H1 (cell line): ENCODE data around the gene NRXN3. TPM values are rescaled to one million over a fixed set of nuclear protein-coding genes. Genes with fewer than 3 reads are reported as not detected.

Source experiments
- CBX5 ChIP-seq: fragments of 300-800, 300-1000 bp; sonication (generic); IDR thresholded peaks from 2 replicates; pipeline ENCODE4 v1.7.1; 2016; ENCODE audit warnings: antibody characterized with exemption, low read length, low read depth
- CHD1 ChIP-seq: IDR thresholded peaks from 2 replicates; pipeline ENCODE4 v1.6.1; 2012; ENCODE audit warnings: low read depth, low read length, improper control_type of control experiment
- HDAC6 ChIP-seq: IDR thresholded peaks from one replicate; pipeline ENCODE4 v1.7.1; 2012; ENCODE audit warnings: low read depth, mild to moderate bottlenecking, inconsistent platforms, low read length, moderate library complexity
- NRF1 ChIP-seq: IDR thresholded peaks from 2 replicates; pipeline ENCODE4 v1.6.1; 2011; ENCODE audit warnings: mild to moderate bottlenecking, low read depth, low read length, improper control_type of control experiment
- RFX5 ChIP-seq: IDR thresholded peaks from 2 replicates; pipeline ENCODE4 v1.6.1; 2011; ENCODE audit warnings: low read depth, low read length, improper control_type of control experiment, borderline replicate concordance
- SP4 ChIP-seq: IDR thresholded peaks from 2 replicates; pipeline ENCODE4 v1.6.1; 2012; ENCODE audit warnings: low read length, inconsistent platforms
- polyA plus RNA-seq, 7 experiments: library from polyadenylated mRNA; depleted of rRNA in 3 of 7; stranded (reverse) in 5 of 7; unstranded in 2 of 7; fragments of >200 nt in 5 of 7; fragments of 200-250 nt in 2 of 7; gene quantifications; 1 replicate in 5 of 7; 2 replicates in 1 of 7; 4 replicates in 1 of 7; pipeline versions ENCODE4 v1.2.1 to v1.2.3, GENCODE V29; 2011 to 2013; ENCODE audit warnings: missing spikeins in 2 of 7, mixed read lengths in 2 of 7
- total RNA-seq: library from RNA; stranded (reverse); fragmentation: NEBNext Ultra II Directional; extraction: Animal tissue kit (Norgen Biotek cat#: 25700); gene quantifications from 2 replicates; pipeline ENCODE4 v1.2.1, GENCODE V29; 2021
- TF ChIP-seq, protein P1 (sequence below): fragments of 300-600 bp; sonication (generic); IDR thresholded peaks from 2 replicates; pipeline ENCODE4 v1.7.1; 2012; ENCODE audit warnings: low read length, moderate library complexity, mild to moderate bottlenecking, inconsistent platforms; ENCODE audit not compliant: insufficient replicate concordance

The NRXN3 gene
- total and polyA plus RNA-seq, 2 of the 8 experiments (the other 6 are each of a cell fraction or from before 2014, with no cell fraction given), result 2.6 to 4.1 TPM

DNA sequence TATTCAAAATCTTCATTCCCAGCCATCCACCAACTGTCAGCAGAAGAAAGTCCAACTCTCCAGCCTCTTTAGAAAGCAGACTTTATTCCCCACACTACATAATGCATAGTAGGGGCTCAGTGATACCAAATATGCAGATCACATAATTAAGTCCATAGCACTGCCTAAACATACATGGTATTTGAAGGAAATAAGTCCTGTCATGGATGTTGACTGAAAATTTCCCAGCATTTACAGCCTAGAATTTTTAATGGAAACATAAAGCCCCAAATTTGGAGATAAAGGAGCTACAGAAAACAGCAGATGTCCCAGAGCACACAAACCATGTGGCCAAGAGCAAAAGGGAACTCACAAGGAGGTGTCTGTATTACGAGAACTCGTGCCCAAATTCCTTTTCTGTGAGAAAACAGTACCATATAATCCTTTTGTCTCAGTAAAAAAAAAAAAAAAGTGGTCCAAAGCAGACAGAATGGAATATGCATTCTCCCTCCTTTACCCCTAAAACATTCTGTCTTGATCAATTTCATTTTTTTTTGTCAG lies 920.5 kb downstream of the NRXN3 start (continued):
- TF ChIP-seq, protein P1, sequence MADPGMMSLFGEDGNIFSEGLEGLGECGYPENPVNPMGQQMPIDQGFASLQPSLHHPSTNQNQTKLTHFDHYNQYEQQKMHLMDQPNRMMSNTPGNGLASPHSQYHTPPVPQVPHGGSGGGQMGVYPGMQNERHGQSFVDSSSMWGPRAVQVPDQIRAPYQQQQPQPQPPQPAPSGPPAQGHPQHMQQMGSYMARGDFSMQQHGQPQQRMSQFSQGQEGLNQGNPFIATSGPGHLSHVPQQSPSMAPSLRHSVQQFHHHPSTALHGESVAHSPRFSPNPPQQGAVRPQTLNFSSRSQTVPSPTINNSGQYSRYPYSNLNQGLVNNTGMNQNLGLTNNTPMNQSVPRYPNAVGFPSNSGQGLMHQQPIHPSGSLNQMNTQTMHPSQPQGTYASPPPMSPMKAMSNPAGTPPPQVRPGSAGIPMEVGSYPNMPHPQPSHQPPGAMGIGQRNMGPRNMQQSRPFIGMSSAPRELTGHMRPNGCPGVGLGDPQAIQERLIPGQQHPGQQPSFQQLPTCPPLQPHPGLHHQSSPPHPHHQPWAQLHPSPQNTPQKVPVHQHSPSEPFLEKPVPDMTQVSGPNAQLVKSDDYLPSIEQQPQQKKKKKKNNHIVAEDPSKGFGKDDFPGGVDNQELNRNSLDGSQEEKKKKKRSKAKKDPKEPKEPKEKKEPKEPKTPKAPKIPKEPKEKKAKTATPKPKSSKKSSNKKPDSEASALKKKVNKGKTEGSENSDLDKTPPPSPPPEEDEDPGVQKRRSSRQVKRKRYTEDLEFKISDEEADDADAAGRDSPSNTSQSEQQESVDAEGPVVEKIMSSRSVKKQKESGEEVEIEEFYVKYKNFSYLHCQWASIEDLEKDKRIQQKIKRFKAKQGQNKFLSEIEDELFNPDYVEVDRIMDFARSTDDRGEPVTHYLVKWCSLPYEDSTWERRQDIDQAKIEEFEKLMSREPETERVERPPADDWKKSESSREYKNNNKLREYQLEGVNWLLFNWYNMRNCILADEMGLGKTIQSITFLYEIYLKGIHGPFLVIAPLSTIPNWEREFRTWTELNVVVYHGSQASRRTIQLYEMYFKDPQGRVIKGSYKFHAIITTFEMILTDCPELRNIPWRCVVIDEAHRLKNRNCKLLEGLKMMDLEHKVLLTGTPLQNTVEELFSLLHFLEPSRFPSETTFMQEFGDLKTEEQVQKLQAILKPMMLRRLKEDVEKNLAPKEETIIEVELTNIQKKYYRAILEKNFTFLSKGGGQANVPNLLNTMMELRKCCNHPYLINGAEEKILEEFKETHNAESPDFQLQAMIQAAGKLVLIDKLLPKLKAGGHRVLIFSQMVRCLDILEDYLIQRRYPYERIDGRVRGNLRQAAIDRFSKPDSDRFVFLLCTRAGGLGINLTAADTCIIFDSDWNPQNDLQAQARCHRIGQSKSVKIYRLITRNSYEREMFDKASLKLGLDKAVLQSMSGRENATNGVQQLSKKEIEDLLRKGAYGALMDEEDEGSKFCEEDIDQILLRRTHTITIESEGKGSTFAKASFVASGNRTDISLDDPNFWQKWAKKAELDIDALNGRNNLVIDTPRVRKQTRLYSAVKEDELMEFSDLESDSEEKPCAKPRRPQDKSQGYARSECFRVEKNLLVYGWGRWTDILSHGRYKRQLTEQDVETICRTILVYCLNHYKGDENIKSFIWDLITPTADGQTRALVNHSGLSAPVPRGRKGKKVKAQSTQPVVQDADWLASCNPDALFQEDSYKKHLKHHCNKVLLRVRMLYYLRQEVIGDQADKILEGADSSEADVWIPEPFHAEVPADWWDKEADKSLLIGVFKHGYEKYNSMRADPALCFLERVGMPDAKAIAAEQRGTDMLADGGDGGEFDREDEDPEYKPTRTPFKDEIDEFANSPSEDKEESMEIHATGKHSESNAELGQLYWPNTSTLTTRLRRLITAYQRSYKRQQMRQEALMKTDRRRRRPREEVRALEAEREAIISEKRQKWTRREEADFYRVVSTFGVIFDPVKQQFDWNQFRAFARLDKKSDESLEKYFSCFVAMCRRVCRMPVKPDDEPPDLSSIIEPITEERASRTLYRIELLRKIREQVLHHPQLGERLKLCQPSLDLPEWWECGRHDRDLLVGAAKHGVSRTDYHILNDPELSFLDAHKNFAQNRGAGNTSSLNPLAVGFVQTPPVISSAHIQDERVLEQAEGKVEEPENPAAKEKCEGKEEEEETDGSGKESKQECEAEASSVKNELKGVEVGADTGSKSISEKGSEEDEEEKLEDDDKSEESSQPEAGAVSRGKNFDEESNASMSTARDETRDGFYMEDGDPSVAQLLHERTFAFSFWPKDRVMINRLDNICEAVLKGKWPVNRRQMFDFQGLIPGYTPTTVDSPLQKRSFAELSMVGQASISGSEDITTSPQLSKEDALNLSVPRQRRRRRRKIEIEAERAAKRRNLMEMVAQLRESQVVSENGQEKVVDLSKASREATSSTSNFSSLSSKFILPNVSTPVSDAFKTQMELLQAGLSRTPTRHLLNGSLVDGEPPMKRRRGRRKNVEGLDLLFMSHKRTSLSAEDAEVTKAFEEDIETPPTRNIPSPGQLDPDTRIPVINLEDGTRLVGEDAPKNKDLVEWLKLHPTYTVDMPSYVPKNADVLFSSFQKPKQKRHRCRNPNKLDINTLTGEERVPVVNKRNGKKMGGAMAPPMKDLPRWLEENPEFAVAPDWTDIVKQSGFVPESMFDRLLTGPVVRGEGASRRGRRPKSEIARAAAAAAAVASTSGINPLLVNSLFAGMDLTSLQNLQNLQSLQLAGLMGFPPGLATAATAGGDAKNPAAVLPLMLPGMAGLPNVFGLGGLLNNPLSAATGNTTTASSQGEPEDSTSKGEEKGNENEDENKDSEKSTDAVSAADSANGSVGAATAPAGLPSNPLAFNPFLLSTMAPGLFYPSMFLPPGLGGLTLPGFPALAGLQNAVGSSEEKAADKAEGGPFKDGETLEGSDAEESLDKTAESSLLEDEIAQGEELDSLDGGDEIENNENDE, result no peak
- TF ChIP-seq NRF1 (no peak), SP4 (no peak), RFX5 (no peak), HDAC6 (no peak), CHD1 (no peak), CBX5 (no peak)
